Tibial artery (tissue), 4 donors: Measurements from ENCODE around the gene NR2F1-AS1.

Experiments
- DNase-seq, 2 donors: peaks; one replicate each; pipeline ENCODE4 v3.0.0-alpha.2; 2019
- H3K27ac ChIP-seq, 2 donors: fragments of 200-600 bp; sonication (generic) in 1 of 2; 1 replicate in 1 of 2; 2 replicates in 1 of 2; pipeline ENCODE4 v1.5.1; 2018 to 2019; ENCODE audit warnings: mild to moderate bottlenecking in 1 of 2
- H3K27me3 ChIP-seq, 2 donors: fragments of 200-600 bp; sonication (generic) in 1 of 2; one replicate each; pipeline versions ENCODE4 v1.5.1 to v1.6.0; 2016 to 2019
- H3K36me3 ChIP-seq, 3 donors: fragments of 200-600 bp; sonication (generic) in 2 of 3; one replicate each; pipeline ENCODE4 v1.5.1; 2016 to 2019; ENCODE audit warnings: mild to moderate bottlenecking in 2 of 3
- H3K4me1 ChIP-seq, 4 donors: fragments of 200-600 bp; sonication (generic) in 2 of 4; 1 replicate in 3 of 4; 2 replicates in 1 of 4; pipeline ENCODE4 v1.5.1; 2016 to 2019
- H3K4me3 ChIP-seq, 2 donors: fragments of 200-600 bp; sonication (generic) in 1 of 2; 1 replicate in 1 of 2; 2 replicates in 1 of 2; pipeline ENCODE4 v1.5.1; 2018 to 2019; ENCODE audit warnings: mild to moderate bottlenecking in 2 of 2
- H3K9me3 ChIP-seq, 3 donors: fragments of 200-600 bp; sonication (generic) in 1 of 3; one replicate each; pipeline ENCODE4 v1.5.1; 2016 to 2019
- CTCF ChIP-seq, 2 experiments: fragments of 200-600 bp in 1 of 2; fragments of 450-650 bp in 1 of 2; IDR thresholded peaks; one replicate each; pipeline ENCODE4 v1.5.1; 2017 to 2019; ENCODE audit warnings: antibody characterized with exemption in 2 of 2, mild to moderate bottlenecking in 1 of 2, moderate library complexity in 1 of 2
- intact Hi-C: fragments of 100-400 bp; cut with DNase I; formaldehyde crosslinking; loops from one replicate; pipeline ENCODE4 v1.15.0; 2023; ENCODE audit warnings: low total_unique reads

Gene NR2F1-AS1

DNA sequence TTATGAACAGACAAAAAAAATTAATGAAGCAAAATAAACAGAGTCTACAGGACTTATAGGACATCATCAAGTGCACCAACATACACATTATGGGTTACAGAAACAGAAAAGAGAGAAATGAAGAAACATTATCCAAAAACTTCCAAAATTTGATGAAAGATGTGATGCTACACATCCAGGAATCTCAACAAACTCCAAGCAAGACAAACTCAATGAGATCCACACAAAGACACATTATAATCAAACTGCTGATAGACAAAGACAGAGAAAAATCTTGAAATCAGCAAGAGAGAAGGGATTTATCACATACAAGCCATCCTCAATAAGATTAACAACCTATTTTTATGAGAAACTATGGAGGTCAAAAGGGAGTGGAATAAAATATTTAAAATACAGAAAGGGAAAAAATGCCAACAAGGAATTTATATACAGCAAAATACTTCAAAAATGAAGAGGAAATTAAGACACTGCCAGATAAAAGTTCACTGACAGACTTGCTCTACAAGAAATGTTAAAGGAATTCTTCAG, 101.0 kb downstream of the NR2F1-AS1 start:
- Histone ChIP-seq H3K4me3 (no peak overlapping the region), H3K4me1 (no peaks in the 10 kb centered on the region), H3K27me3 (no peaks in the 10 kb centered on the region), H3K9me3 (peaks cover 6 to 21% (median 9%) of the 10 kb centered on the region in 3 donors), H3K36me3 (no peaks in the 10 kb centered on the region), H3K27ac (no peak overlapping the region)
- intact Hi-C loops, result no loop called here
- DNase-seq, result no peak
- TF ChIP-seq CTCF (IDR thresholded peaks at IDR 0.05), result no peak

DNA sequence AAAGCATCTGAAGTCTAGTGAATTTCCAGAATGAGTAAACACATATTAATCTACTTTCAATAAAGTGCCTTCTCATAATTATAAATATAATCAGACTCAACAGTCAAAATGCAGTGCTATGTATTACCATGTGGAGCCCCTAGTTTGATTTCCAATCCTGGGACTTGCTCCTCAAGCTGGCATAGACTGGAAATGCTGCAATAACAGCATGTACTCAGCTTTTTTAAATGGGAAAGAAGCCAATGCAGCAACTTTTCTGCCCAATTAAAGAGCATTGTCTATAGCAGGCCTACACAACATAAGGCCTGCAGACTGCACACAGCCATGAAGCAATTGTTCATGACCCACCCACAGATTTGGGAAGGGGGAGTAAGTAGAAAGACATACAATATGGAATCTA, 103.2 kb downstream of the NR2F1-AS1 start:
- DNase-seq, result no peak
- H3K9me3 ChIP-seq, result peaks cover 6 to 21% (median 9%) of the 10 kb centered on the region in 3 donors
- intact Hi-C loops, result no loop called here
- no peaks in the 10 kb centered on the region for H3K4me1 ChIP-seq
- H3K27me3 ChIP-seq, result no peaks in the 10 kb centered on the region
- H3K4me3 ChIP-seq, result no peak overlapping the region
- no peak overlapping the region for H3K27ac ChIP-seq
- no peak for TF ChIP-seq CTCF (IDR thresholded peaks at IDR 0.05)
- no peaks in the 10 kb centered on the region for H3K36me3 ChIP-seq

- intact Hi-C loops, result no loop called here
- H3K27ac ChIP-seq, result no peak overlapping the region
- no peak for TF ChIP-seq CTCF (IDR thresholded peaks at IDR 0.05)
- H3K4me3 ChIP-seq, result no peak overlapping the region
- H3K36me3 ChIP-seq, result no peaks in the 10 kb centered on the region
- H3K4me1 ChIP-seq, result no peaks in the 10 kb centered on the region
- peaks cover 6 to 21% (median 9%) of the 10 kb centered on the region in 3 donors for H3K9me3 ChIP-seq
- no peak for DNase-seq
- no peaks in the 10 kb centered on the region for H3K27me3 ChIP-seq
Observed at GRCh38 chr5:93476251-93476742, 104.7 kb downstream of the NR2F1-AS1 start.

DNA sequence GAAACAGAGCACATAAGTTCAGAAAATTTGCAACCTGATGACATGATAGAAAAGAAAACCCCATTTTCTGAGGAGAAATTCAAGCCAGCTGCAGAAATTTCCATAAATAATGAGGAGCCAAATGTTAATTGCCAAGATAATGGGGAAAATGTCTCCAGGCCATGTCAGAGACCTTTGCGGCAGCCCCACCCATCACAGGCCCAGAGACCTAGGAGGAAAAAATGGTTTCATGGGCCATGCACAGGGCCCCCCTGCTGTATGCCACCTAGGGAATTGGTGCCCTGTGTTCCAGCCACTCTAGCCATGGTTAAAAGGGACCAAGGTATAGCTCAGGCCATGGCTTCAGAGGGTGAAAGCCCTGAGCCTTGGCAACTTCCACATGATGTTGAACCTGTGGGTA, 118.1 kb downstream of the NR2F1-AS1 start:
- intact Hi-C loops, result no loop called here
- Histone ChIP-seq H3K27ac (no peak overlapping the region), H3K27me3 (no peaks in the 10 kb centered on the region), H3K36me3 (no peaks in the 10 kb centered on the region), H3K9me3 (peaks cover 0 to 11% (median 5%) of the 10 kb centered on the region in 3 donors), H3K4me1 (no peaks in the 10 kb centered on the region), H3K4me3 (no peak overlapping the region)
- TF ChIP-seq CTCF (IDR thresholded peaks at IDR 0.05), result no peak
- DNase-seq, result no peak

DNA sequence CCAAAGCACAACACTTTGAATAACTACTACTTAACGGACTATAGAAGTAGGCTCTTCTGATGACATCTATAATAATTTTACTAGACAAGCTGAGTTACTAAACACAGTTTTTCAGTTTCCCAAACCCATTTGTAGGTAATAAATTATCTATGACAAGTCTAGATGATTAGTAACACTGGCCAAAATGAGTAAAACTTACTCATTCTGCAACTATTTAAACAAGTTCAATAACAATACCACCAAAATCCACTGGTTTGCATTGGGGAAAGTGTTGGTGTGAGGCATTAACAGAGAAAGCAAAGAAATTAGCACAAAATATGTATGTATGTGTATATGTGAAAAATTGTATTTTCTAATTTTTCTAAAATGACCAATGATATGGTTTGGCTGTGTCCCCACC, 119.3 kb downstream of the NR2F1-AS1 start:
- intact Hi-C loops, result no loop called here
- H3K9me3 ChIP-seq, result peaks cover 0 to 11% (median 5%) of the 10 kb centered on the region in 3 donors

More for the DNA sequence above, 119.3 kb downstream of the NR2F1-AS1 start:
- no peak overlapping the region for H3K27ac ChIP-seq
- no peak for TF ChIP-seq CTCF (IDR thresholded peaks at IDR 0.05)
- no peak for DNase-seq
- no peaks in the 10 kb centered on the region for H3K4me1 ChIP-seq
- H3K36me3 ChIP-seq, result no peaks in the 10 kb centered on the region
- no peaks in the 10 kb centered on the region for H3K27me3 ChIP-seq
- no peak overlapping the region for H3K4me3 ChIP-seq
